Neural crest cell (in vitro differentiated cells): ENCODE data around the gene ADRB1. TPM values are rescaled to one million over a fixed set of nuclear protein-coding genes. Genes with fewer than 3 reads are reported as not detected.

Source experiments
- DNase-seq: peaks from one replicate; pipeline ENCODE4 v3.0.0; 2021; ENCODE audit warnings: low read depth, mixed read lengths, low spot score
- H3K27ac Mint-ChIP-seq: one replicate; pipeline ENCODE4 v1.8.0; 2021; ENCODE audit warnings: mild to moderate bottlenecking, mixed read lengths; ENCODE audit not compliant: unreplicated experiment
- H3K27me3 Mint-ChIP-seq: 2 replicates; pipeline ENCODE4 v1.8.0; 2021; ENCODE audit warnings: low read depth, mild to moderate bottlenecking, mixed read lengths
- H3K36me3 Mint-ChIP-seq: 2 replicates; pipeline ENCODE4 v1.8.0; 2021; ENCODE audit warnings: low read depth, mild to moderate bottlenecking, mixed read lengths
- H3K4me1 Mint-ChIP-seq: 2 replicates; pipeline ENCODE4 v1.8.0; 2021; ENCODE audit warnings: mixed read lengths
- H3K4me3 Mint-ChIP-seq: one replicate; pipeline ENCODE4 v1.8.0; 2021; ENCODE audit warnings: mild to moderate bottlenecking, mixed read lengths
- H3K9me3 Mint-ChIP-seq: 2 replicates; pipeline ENCODE4 v1.8.0; 2021; ENCODE audit warnings: mixed read lengths
- CTCF ChIP-seq: fragments of 200-600 bp; sonication (generic); conservative IDR thresholded peaks from 2 replicates; pipeline ENCODE4 v1.5.0; 2021; ENCODE audit warnings: antibody characterized with exemption, mild to moderate bottlenecking
- total RNA-seq: library from RNA; stranded (reverse); gene quantifications from 2 replicates; pipeline ENCODE4 v1.2.1, GENCODE V29; 2021

The ADRB1 gene
- total RNA-seq, 1 donor from 2014 or later: 0.07 TPM

GRCh38 chr10:114046087-114046458 lies 2.4 kb downstream of the ADRB1 start:
- no peak for DNase-seq
- Mint-ChIP-seq H3K27me3 (peaks cover 91% of the 10 kb centered on the region), H3K36me3 (no peaks in the 10 kb centered on the region), H3K4me1 (peaks cover 22% of the 10 kb centered on the region), H3K9me3 (no peaks in the 10 kb centered on the region), H3K4me3 (peak overlapping the region; percentile 77), H3K27ac (no peak overlapping the region)
- no peak for TF ChIP-seq CTCF

- Mint-ChIP-seq H3K9me3 (no peaks in the 10 kb centered on the region), H3K4me3 (no peak overlapping the region), H3K36me3 (no peaks in the 10 kb centered on the region), H3K27ac (no peak overlapping the region), H3K4me1 (peaks cover 26% of the 10 kb centered on the region), H3K27me3 (peaks cover 86% of the 10 kb centered on the region)
- no peak for TF ChIP-seq CTCF
- no peak for DNase-seq
Measured at GRCh38 chr10:114048472-114048871, 4.8 kb downstream of the ADRB1 start.

GRCh38 chr10:114051714-114052113 lies 8.0 kb downstream of the ADRB1 start:
- DNase-seq: no peak
- Mint-ChIP-seq H3K27me3 (peaks cover 60% of the 10 kb centered on the region), H3K9me3 (no peaks in the 10 kb centered on the region), H3K4me1 (peaks cover 14% of the 10 kb centered on the region), H3K27ac (no peak overlapping the region), H3K4me3 (no peak overlapping the region), H3K36me3 (no peaks in the 10 kb centered on the region)
- no peak for TF ChIP-seq CTCF

GRCh38 chr10:114052255-114052654 lies 8.6 kb downstream of the ADRB1 start:
- H3K4me3 Mint-ChIP-seq: no peak overlapping the region
- peaks cover 54% of the 10 kb centered on the region for H3K27me3 Mint-ChIP-seq

GRCh38 chr10:114053946-114054345 lies 10.3 kb downstream of the ADRB1 start:
- no peak overlapping the region for H3K27ac Mint-ChIP-seq
- H3K27me3 Mint-ChIP-seq: peaks cover 37% of the 10 kb centered on the region
- no peak for DNase-seq
- H3K36me3 Mint-ChIP-seq: no peaks in the 10 kb centered on the region
- H3K4me3 Mint-ChIP-seq: no peak overlapping the region
- no peaks in the 10 kb centered on the region for H3K9me3 Mint-ChIP-seq
- no peak for TF ChIP-seq CTCF
- H3K4me1 Mint-ChIP-seq: peaks cover 14% of the 10 kb centered on the region

More at GRCh38 chr10:114052255-114052654, 8.6 kb downstream of the ADRB1 start:
- Mint-ChIP-seq H3K4me1 (peaks cover 14% of the 10 kb centered on the region), H3K9me3 (no peaks in the 10 kb centered on the region), H3K27ac (no peak overlapping the region), H3K36me3 (no peaks in the 10 kb centered on the region)
- TF ChIP-seq CTCF: no peak
- no peak for DNase-seq

GRCh38 chr10:114057855-114058254 lies 14.2 kb downstream of the ADRB1 start:
- H3K36me3 Mint-ChIP-seq: no peaks in the 10 kb centered on the region
- no peak for TF ChIP-seq CTCF
- H3K4me1 Mint-ChIP-seq: peaks cover 10% of the 10 kb centered on the region
- no peak overlapping the region for H3K27ac Mint-ChIP-seq
- peaks cover 6% of the 10 kb centered on the region for H3K27me3 Mint-ChIP-seq
- no peak overlapping the region for H3K4me3 Mint-ChIP-seq
- H3K9me3 Mint-ChIP-seq: no peaks in the 10 kb centered on the region
- no peak for DNase-seq
